ENCODE data around the gene CDK5RAP1.

DNA sequence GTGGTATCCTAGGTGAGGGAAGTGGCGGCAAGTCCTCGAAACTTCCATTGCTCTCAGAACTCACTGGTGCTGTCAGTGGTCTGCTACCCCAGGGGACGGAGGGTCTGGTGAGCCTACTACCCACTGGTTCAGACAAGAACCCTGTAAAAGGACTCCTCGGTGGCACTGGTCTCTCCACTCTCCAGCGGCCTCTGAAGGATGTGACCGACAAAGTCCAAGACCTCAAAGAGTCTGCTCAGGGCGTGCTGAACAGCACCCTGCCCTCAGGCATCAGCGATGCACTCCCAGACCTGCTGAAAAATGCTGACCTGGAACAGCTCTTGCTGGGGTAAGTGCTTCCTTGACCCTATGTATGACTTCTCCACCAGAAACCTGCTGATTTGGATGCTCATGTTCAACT, 51.8 kb downstream of the CDK5RAP1 start:
- TF ChIP-seq, protein P1, sequence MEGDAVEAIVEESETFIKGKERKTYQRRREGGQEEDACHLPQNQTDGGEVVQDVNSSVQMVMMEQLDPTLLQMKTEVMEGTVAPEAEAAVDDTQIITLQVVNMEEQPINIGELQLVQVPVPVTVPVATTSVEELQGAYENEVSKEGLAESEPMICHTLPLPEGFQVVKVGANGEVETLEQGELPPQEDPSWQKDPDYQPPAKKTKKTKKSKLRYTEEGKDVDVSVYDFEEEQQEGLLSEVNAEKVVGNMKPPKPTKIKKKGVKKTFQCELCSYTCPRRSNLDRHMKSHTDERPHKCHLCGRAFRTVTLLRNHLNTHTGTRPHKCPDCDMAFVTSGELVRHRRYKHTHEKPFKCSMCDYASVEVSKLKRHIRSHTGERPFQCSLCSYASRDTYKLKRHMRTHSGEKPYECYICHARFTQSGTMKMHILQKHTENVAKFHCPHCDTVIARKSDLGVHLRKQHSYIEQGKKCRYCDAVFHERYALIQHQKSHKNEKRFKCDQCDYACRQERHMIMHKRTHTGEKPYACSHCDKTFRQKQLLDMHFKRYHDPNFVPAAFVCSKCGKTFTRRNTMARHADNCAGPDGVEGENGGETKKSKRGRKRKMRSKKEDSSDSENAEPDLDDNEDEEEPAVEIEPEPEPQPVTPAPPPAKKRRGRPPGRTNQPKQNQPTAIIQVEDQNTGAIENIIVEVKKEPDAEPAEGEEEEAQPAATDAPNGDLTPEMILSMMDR (IDR thresholded peaks at IDR 0.05): no peak
- TF ChIP-seq POLR2A (IDR thresholded peaks at IDR 0.05): no peak
